ENCODE data around the gene IL18BP.

The IL18BP gene

GRCh38 chr11:72013765-72014711, 15.3 kb downstream of the IL18BP start:
- no peak for DNase-seq

- no peak for DNase-seq
These were observed 16.1 kb downstream of the IL18BP start for GRCh38 chr11:72014761-72015320.

- no peak for DNase-seq
These were observed 16.9 kb downstream of the IL18BP start for GRCh38 chr11:72015511-72016061.

- no peak for DNase-seq
These were observed 19.5 kb downstream of the IL18BP start for GRCh38 chr11:72018171-72018570.

- no peak for DNase-seq
These were observed 24.6 kb downstream of the IL18BP start for GRCh38 chr11:72023335-72023734.

GRCh38 chr11:72024069-72024754, 25.5 kb downstream of the IL18BP start:
- DNase-seq = no peak

- no peak for DNase-seq
These were observed 27.4 kb downstream of the IL18BP start for GRCh38 chr11:72026090-72026489.

GRCh38 chr11:72030472-72031045, 31.9 kb downstream of the IL18BP start:
- DNase-seq = no peak

- DNase-seq = no peak
These were observed 38.0 kb downstream of the IL18BP start for GRCh38 chr11:72036687-72037086.

GRCh38 chr11:72037554-72038311, 39.0 kb downstream of the IL18BP start:
- no peak for DNase-seq

- no peak for DNase-seq
These were observed 39.8 kb downstream of the IL18BP start for GRCh38 chr11:72038491-72038890.

- DNase-seq = no peak
These were observed 40.5 kb downstream of the IL18BP start for GRCh38 chr11:72039031-72039855.

GRCh38 chr11:72039856-72040401, 41.2 kb downstream of the IL18BP start:
- no peak for DNase-seq

- peak; percentile 76 for DNase-seq
These were observed 42.0 kb downstream of the IL18BP start for GRCh38 chr11:72040491-72041363.

GRCh38 chr11:72041364-72042063, 42.8 kb downstream of the IL18BP start:
- DNase-seq = peak; percentile 43

- DNase-seq = no peak
These were observed 43.5 kb downstream of the IL18BP start for GRCh38 chr11:72042064-72042745.

GRCh38 chr11:72045849-72046248, 47.1 kb downstream of the IL18BP start:
- no peak for DNase-seq

- DNase-seq = no peak
These were observed 50.2 kb downstream of the IL18BP start for GRCh38 chr11:72048766-72049460.

Measured in activated CD4-positive, alpha-beta T cell treated with anti-CD3 and anti-CD28 coated beads for 48 hours (primary cell).